Anterior cingulate cortex (tissue), 58 donors: ENCODE data around the gene RAB22A.

ENCODE experiments used
- DNase-seq, 58 donors: peaks; one replicate each; lab custom pipeline; 2025; lab: John Stamatoyannopoulos, UW

RAB22A gene

DNA sequence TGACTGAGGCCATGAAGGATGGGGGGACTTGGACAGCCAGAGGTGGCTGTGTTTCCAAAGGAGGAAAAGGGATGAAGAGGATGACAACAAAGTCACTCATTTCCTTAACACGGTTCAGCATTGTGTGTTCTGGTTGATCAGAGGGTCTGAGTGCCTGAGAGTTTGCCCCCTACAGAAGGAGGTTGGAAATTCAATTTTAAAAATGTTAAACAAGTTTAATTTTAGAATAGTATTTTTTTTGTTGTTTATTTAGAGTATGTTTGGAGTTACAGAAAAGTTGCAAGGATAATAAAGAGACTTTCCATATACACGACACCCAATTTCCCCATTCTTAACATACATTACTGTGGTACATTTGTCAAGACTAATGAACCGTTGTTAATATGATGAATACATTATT is 69.2 kb downstream of the RAB22A start:
- no peak for DNase-seq

DNA sequence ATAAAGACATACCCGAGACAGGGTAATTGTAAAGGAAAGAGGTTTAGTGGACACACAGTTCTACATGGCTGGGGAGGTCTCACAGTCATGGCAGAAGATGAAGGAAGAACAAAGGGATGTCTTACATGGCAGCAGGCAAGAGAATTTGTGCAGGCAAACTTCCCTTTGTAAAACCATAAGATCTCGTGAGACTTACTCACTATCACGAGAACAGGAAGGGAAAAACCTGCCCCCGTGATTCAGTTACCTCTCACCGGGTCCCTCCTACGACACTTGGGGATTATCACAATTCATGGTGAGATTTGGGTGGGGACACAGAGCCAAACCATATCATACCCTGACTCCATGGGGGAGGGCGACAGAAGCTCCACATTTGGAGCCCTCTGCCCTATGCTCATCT is 72.1 kb downstream of the RAB22A start:
- no peak for DNase-seq

DNA sequence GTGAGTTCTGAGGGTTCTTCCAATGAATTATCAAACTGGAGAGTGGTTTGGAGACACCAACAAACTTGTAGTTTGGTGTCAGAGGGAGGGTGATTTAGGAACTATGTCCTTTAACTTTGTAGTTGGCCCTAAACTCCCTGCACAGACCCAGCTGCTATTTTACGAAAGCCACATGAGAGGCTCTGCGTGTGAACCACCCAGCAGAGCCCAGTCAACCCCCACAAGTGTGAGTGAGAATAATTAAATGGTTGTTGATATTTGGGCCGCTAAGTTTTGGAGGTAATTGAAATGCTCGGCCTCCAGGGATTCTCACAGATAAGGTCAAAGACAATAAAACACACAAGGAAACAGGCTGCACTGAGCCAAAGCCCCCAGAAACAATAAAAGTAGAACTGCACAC is 72.6 kb downstream of the RAB22A start:
- DNase-seq, result no peak

- DNase-seq, result no peak
Measured at GRCh38 chr20:58384821-58385220, 75.3 kb downstream of the RAB22A start.

DNA sequence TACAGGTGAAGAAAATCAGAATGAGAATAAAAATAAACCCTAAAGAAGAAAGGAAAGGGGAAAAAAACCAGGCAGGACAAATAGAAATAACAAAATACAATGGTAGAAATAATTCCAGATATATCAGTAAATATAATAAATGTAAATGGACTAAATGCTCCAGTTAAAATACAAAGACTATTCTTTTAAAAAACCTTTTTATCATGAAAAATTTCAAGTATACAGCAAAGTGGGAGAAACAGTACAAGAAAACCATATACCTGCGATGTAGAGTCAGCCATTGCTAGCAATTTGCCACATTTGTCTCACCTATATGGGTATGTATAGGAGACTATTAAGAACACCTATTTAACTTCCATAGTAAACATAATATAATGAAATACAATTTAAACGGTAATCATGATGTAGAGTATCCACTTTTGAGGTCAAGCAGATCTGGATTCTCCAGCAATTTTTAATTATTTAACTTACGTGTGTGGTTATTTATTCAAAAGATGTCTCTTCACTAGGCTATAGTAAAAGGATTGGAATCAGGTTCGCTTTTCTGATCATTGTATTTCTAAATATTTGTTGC is 78.6 kb downstream of the RAB22A start:
- no peak for DNase-seq

GRCh38 chr20:58388882-58389323 is 79.4 kb downstream of the RAB22A start, which contains the start of gene VAPB:
Gene VAPB, plus strand, starts transcription at chr20:58389229. Its CDS starts 231 bp downstream, at chr20:58389460.
- peak; percentile 56 to 97 (median 92) for DNase-seq

DNA sequence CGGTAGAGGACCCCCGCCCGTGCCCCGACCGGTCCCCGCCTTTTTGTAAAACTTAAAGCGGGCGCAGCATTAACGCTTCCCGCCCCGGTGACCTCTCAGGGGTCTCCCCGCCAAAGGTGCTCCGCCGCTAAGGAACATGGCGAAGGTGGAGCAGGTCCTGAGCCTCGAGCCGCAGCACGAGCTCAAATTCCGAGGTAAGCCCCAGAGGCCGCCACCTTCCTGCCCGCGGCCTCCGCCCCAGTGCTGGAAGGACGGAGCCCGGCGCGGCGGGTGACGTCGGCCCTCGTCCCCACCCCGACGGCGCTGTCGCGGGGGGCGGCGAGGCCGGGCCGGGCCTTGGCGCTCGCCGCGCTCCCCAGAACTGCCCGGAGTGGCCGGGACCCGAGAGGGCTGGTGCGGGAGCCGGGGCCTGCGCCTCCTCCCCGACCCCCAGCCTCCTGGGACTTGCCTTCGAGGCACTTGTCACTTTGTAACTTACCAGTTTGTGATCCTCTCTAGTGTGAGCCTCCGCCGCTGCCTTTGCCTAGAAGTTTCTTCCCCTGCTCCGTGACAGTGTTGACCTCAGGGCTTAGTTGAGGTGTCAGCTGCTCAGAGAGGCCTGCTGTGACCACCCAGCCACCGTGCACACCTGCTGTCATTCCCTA is 79.9 kb downstream of the RAB22A start:
- peak in 11 of 58 donors; percentile 19 to 67 (median 39) for DNase-seq

GRCh38 chr20:58389968-58390658 is 80.6 kb downstream of the RAB22A start:
- no peak for DNase-seq

- no peak for DNase-seq
Measured at GRCh38 chr20:58390659-58391035, 81.1 kb downstream of the RAB22A start.

- no peak for DNase-seq
Measured at GRCh38 chr20:58392286-58392685, 82.8 kb downstream of the RAB22A start.

GRCh38 chr20:58393299-58393698 is 83.8 kb downstream of the RAB22A start:
- DNase-seq, result no peak

DNA sequence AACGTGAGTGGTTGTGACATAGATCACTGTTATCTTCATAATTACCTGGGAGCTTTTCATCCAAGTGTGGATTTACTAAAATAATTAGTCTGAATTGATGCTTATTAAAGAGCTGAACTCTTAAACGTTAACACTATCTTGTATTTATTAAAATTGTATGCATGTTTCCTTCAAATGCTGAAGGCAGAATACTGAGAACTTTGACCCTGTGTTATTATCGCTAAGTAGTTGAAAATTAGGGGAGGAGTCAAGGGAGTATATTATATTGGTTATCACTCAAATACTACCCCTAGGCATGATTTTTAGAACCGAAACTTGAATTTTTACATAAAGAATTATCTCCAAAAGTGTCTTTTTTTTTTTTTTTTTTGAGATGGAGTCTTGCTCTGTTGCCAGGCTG is 85.3 kb downstream of the RAB22A start:
- no peak for DNase-seq

DNA sequence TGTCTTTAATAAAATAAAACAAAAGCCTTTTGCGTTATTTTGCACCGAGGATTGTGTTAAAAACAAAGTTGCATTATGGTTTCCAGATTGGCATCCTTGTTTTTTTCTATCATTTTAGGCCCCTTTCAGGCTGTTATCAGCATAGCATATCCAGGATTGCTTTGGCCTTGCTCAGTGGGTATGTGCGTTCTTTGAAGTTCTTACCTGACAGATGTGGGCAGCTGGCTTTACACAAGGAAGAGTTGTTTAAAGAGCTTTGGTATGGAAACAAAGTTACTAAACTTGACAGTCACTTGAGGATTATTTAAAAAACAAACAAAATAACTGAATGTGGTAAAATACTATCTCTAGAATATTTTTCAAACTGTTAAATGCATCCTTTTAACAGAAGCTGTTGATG is 86.1 kb downstream of the RAB22A start:
- DNase-seq, result no peak

DNA sequence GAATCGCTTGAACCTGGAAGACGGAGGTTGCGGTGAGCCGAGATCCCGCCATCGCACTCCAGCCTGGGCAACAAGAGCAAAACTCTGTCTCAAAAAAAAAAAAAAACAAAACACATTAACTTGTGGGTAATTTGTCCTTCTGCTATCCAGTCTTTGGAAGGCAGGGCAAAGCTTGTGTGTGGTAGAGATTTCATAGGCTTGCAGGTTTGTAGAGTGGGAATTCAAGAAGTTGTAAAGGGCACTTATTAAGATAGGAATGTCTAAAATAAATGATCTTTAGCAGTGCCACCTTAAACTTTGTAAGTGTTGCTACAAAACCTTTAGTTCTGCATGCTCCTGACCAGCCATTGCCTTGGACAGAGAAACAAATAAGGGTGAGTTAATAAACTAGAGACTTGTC is 87.9 kb downstream of the RAB22A start:
- DNase-seq, result no peak

DNA sequence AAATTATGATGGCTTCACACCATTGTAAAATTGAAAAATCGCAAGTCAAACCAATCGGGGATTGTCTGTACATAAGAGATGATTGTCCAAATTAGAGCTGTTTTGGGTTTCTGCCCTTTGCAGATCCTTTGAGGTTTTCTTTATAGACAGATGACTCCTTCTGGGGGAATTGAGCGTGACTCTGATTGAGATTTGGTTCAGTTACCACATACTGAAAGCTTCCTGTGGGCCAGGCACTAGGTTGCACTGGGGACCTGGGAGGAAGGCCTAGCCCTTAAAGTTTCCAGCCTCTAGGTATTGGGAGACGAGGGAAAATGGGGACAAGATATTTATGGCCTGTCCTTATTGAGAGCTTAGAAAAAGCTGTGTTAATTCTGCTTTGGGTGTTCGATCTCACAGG is 88.7 kb downstream of the RAB22A start:
- no peak for DNase-seq

DNA sequence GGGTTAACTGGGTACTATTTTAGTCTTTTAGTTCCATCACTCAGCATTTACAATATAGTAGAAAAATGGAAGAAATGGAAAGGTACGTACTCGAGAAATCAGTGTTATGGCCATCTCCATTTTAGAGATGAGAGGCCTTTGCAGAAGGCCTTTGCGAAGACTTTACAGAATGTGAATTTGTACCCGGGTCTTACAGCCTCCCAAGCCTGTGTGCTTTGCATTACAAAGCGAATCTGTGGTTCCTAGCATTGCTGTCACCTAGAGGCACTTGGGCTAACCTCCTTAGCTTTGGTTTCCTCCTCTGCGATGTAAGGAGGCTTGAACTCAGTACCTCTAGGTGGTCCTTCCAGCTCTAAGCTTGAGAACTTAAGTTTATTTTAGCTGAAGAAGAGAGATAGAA is 90.4 kb downstream of the RAB22A start:
- no peak for DNase-seq

GRCh38 chr20:58401162-58401561 is 91.6 kb downstream of the RAB22A start:
- no peak for DNase-seq

GRCh38 chr20:58402305-58402704 is 92.8 kb downstream of the RAB22A start:
- no peak for DNase-seq

DNA sequence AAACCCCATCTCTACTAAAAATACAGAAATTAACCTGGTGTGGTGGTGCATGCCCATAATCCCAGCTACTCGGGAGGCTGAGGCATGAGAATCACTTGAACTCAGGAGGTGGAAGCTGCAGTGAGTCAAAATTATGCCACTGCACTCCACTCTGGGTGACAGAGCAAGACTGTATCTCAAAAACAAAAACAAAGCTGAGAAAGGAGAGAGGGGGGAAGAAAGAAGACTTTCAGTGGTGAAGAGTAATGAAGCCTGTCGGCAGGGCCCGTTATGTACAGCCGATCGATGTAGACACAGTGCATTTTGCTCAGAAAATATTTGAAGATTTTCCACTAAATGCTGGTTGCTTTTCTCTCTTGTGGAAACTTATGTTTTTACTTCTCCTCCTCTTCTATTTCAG is 93.3 kb downstream of the RAB22A start:
- no peak for DNase-seq

DNA sequence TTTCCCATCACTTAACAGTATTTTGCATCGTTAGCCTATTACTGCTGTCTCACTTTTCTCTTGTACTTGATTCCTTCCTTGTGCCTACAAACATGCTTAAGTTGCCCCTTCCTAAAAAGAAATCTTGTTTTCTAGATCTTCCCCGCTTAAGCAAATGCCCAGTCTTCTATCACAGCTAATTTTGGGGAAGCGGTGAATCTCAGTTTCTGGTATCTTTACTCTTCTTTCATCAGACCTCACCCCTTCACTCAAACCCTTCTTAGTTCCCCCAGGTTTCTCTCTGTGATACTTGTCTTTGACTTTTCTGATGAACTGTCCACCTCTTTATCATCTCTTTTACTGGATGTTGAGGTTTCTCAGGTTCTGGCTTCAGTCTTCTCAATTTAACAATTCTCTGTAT is 93.8 kb downstream of the RAB22A start:
- DNase-seq, result no peak

DNA sequence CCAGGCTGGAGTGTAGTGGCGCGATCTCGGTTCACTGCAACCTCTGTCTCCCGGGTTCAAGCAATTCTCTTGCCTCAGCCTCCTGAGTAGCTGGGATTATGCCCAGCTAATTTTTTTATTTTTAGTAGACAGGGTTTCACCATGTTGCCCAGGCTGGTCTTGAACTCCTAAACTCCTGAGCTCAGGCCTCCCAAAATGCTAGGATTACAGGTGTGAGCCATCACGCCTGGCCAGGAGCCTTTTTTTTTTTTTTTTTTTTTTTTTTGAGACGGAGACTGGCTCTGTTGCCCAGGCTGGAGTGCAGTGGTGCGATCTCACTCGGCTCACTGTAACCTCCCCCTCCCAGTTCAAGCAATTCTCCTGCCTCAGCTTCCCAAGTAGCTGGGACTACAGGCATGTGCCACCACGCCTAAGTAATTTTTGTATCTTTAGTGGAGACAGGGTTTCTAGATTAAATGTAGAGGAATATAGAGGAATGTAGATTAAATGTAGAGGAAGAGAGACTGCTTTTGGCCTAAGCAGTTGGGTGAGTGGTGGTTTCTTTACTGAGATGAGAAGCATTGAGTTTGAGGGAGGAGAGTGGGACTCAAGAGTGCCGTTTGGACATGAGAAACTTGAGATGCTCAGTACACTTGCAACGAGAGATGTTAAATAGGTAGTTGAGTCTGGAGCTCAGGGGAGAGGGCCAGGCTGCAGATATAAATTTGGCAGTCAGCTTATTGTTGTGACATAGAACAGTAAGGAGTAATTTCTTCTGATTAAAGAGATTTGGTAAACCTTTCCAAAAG is 96.2 kb downstream of the RAB22A start:
- no peak for DNase-seq
